GM10266 (cell line): ENCODE data around the gene LAPTM5.

Source experiments
- DNase-seq: peaks from one replicate; pipeline ENCODE4 v3.0.0; 2012; ENCODE audit errors: extremely low spot score
- CTCF ChIP-seq: IDR thresholded peaks from 2 replicates; pipeline ENCODE4 v1.5.1; 2012; ENCODE audit warnings: mild to moderate bottlenecking, low read depth; ENCODE audit not compliant: control insufficient read depth, insufficient read depth; ENCODE audit errors: missing control alignments

The LAPTM5 gene

GRCh38 chr1:30739601-30740000, 18.0 kb downstream of the LAPTM5 start:
- DNase-seq = no peak
- TF ChIP-seq CTCF = no peak

- no peak for TF ChIP-seq CTCF
- DNase-seq = no peak
These were observed 18.6 kb downstream of the LAPTM5 start for GRCh38 chr1:30738715-30739559.

GRCh38 chr1:30738040-30738714, 19.4 kb downstream of the LAPTM5 start:
- DNase-seq = no peak
- no peak for TF ChIP-seq CTCF

GRCh38 chr1:30737357-30738039, 20.1 kb downstream of the LAPTM5 start:
- no peak for TF ChIP-seq CTCF
- no peak for DNase-seq

GRCh38 chr1:30735668-30736498, 21.7 kb downstream of the LAPTM5 start:
- no peak for TF ChIP-seq CTCF
- no peak for DNase-seq

GRCh38 chr1:30735124-30735523, 22.4 kb downstream of the LAPTM5 start:
- DNase-seq = no peak
- no peak for TF ChIP-seq CTCF
